ENCODE measurements around the gene DUOXA1.
A peak's percentile ranks its signal among the peaks of the same experiment; 100 is the strongest.

Gene DUOXA1

DNA sequence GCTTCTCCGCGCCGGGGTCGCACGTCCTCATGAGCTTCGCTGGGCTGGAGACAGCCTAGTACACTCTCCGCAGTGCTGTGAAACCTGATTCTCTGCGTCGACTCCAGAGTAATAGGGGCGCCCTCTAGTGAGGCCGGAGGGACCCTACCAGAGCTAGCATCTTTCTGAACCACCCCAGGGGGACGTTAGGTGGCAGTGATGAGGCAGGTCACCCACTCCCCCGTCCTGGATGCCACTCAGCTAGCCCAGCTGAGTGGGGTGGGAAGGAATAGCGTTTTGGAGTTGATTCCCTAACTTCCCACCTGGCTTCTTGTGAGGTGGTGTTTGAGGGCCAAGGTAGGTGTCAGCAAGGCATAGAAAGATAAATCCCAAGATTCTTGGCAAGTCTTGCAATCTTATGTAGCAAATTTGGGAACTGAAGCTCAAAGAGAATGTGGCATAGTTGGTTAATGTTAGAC lies 11.5 kb downstream of the DUOXA1 start:
- TF ChIP-seq GLIS3 (CRISPR knock-in tag; IDR thresholded peaks at IDR 0.05): no peak
- no peak for TF ChIP-seq POU6F1 (CRISPR knock-in tag; IDR thresholded peaks at IDR 0.05; ENCODE audit: borderline replicate concordance, low read depth)
- TF ChIP-seq CSRNP3 (CRISPR knock-in tag; IDR thresholded peaks at IDR 0.05): no peak
- no peak for TF ChIP-seq BACH2 (CRISPR knock-in tag; IDR thresholded peaks at IDR 0.05; ENCODE audit: borderline replicate concordance)
- TF ChIP-seq TCF4 (CRISPR knock-in tag; IDR thresholded peaks at IDR 0.05; ENCODE audit: borderline replicate concordance): no peak
- TF ChIP-seq ZFP3 (CRISPR knock-in tag; IDR thresholded peaks at IDR 0.05): no peak
- TF ChIP-seq ZNF565 (CRISPR knock-in tag; conservative IDR thresholded peaks at IDR 0.05; ENCODE audit: low read depth): no peak
- TF ChIP-seq ZC3H10 (CRISPR knock-in tag; IDR thresholded peaks at IDR 0.05): no peak
- no peak for TF ChIP-seq SNAI2 (CRISPR knock-in tag; IDR thresholded peaks at IDR 0.05)
- TF ChIP-seq RARB (CRISPR knock-in tag; IDR thresholded peaks at IDR 0.05): no peak
- TF ChIP-seq, protein P1, sequence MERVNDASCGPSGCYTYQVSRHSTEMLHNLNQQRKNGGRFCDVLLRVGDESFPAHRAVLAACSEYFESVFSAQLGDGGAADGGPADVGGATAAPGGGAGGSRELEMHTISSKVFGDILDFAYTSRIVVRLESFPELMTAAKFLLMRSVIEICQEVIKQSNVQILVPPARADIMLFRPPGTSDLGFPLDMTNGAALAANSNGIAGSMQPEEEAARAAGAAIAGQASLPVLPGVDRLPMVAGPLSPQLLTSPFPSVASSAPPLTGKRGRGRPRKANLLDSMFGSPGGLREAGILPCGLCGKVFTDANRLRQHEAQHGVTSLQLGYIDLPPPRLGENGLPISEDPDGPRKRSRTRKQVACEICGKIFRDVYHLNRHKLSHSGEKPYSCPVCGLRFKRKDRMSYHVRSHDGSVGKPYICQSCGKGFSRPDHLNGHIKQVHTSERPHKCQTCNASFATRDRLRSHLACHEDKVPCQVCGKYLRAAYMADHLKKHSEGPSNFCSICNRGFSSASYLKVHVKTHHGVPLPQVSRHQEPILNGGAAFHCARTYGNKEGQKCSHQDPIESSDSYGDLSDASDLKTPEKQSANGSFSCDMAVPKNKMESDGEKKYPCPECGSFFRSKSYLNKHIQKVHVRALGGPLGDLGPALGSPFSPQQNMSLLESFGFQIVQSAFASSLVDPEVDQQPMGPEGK (CRISPR knock-in tag; IDR thresholded peaks at IDR 0.05; ENCODE audit: borderline replicate concordance): no peak
- TF ChIP-seq ZNF8 (CRISPR knock-in tag; IDR thresholded peaks at IDR 0.05): no peak
- no peak for TF ChIP-seq ESRRG (CRISPR knock-in tag; IDR thresholded peaks at IDR 0.05)
- TF ChIP-seq ISL1 (CRISPR knock-in tag; IDR thresholded peaks at IDR 0.05): no peak
- TF ChIP-seq PPARA (CRISPR knock-in tag; IDR thresholded peaks at IDR 0.05; ENCODE audit: borderline replicate concordance): no peak
- TF ChIP-seq CREB5 (CRISPR knock-in tag; IDR thresholded peaks at IDR 0.05; ENCODE audit: low read depth): no peak
- TF ChIP-seq CSDC2 (CRISPR knock-in tag; IDR thresholded peaks at IDR 0.05): no peak
- TF ChIP-seq ZFP30 (CRISPR knock-in tag; IDR thresholded peaks at IDR 0.05): no peak
- TF ChIP-seq, protein P2, sequence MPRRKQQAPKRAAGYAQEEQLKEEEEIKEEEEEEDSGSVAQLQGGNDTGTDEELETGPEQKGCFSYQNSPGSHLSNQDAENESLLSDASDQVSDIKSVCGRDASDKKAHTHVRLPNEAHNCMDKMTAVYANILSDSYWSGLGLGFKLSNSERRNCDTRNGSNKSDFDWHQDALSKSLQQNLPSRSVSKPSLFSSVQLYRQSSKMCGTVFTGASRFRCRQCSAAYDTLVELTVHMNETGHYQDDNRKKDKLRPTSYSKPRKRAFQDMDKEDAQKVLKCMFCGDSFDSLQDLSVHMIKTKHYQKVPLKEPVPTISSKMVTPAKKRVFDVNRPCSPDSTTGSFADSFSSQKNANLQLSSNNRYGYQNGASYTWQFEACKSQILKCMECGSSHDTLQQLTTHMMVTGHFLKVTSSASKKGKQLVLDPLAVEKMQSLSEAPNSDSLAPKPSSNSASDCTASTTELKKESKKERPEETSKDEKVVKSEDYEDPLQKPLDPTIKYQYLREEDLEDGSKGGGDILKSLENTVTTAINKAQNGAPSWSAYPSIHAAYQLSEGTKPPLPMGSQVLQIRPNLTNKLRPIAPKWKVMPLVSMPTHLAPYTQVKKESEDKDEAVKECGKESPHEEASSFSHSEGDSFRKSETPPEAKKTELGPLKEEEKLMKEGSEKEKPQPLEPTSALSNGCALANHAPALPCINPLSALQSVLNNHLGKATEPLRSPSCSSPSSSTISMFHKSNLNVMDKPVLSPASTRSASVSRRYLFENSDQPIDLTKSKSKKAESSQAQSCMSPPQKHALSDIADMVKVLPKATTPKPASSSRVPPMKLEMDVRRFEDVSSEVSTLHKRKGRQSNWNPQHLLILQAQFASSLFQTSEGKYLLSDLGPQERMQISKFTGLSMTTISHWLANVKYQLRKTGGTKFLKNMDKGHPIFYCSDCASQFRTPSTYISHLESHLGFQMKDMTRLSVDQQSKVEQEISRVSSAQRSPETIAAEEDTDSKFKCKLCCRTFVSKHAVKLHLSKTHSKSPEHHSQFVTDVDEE (CRISPR knock-in tag; IDR thresholded peaks at IDR 0.05): no peak
- ATAC-seq: peak; percentile 99

- TF ChIP-seq CREB5 (CRISPR knock-in tag; IDR thresholded peaks at IDR 0.05; ENCODE audit: low read depth) (no peak), ZFP3 (CRISPR knock-in tag; IDR thresholded peaks at IDR 0.05) (no peak), ZNF8 (CRISPR knock-in tag; IDR thresholded peaks at IDR 0.05) (no peak)
- peak; percentile 49 for ATAC-seq
These were observed 12.2 kb downstream of the DUOXA1 start for GRCh38 chr15:45117308-45118130.

Measured in SK-N-SH treated with all-trans-retinoic acid at 6 μM for 48 hours (cell line).